ENCODE data around the gene TSPYL1.

- TF ChIP-seq FOXA3 (CRISPR knock-in tag; conservative IDR thresholded peaks at IDR 0.05 in 1 of 2, IDR thresholded peaks at IDR 0.05 in 1 of 2) (no peak), ZBTB34 (CRISPR knock-in tag; IDR thresholded peaks at IDR 0.05) (no peak), KLF1 (tag; IDR thresholded peaks at IDR 0.05) (no peak), HCFC1 (IDR thresholded peaks at IDR 0.05; ENCODE audit: low read depth, low read length) (no peak), HDAC3 (IDR thresholded peaks at IDR 0.05; ENCODE audit: borderline replicate concordance, partially characterized antibody) (no peak), CTCF (IDR thresholded peaks at IDR 0.05 in 2 of 3, conservative IDR thresholded peaks at IDR 0.05 in 1 of 3; ENCODE audit: insufficient read depth in 2 of 3, low read depth in 1 of 3, low read length in 3 of 3) (no peak), ZNF57 (CRISPR knock-in tag; IDR thresholded peaks at IDR 0.05) (no peak), USF1 (CRISPR knock-in tag; IDR thresholded peaks at IDR 0.05) (no peak), ZFX (CRISPR knock-in tag; IDR thresholded peaks at IDR 0.05) (no peak), ZNF785 (CRISPR knock-in tag; IDR thresholded peaks at IDR 0.05) (no peak), REST (IDR thresholded peaks at IDR 0.05; ENCODE audit: borderline replicate concordance) (no peak), REST (CRISPR knock-in tag; IDR thresholded peaks at IDR 0.05; ENCODE audit: low read depth) (no peak), POLR2AphosphoS2 (IDR thresholded peaks at IDR 0.05; ENCODE audit: low read length) (no peak)
Observed at GRCh38 chr6:116277124-116277523, 2.6 kb downstream of the TSPYL1 start.

Measured in K562 (cell line).